GM18511 (cell line): ENCODE data around the gene DEAF1.
A peak's percentile ranks its signal among the peaks of the same experiment; 100 is the strongest.

ENCODE experiments used
- ATAC-seq: cut with Tn5 transposase; IDR thresholded peaks from one replicate; pipeline ENCODE4 v1.9.1; 2021; ENCODE audit warnings: mild to moderate bottlenecking, moderate library complexity; ENCODE audit not compliant: unreplicated experiment

The DEAF1 gene

GRCh38 chr11:625636-626268 lies 69.3 kb downstream of the DEAF1 start:
- no peak for ATAC-seq

GRCh38 chr11:624705-625635 lies 70.1 kb downstream of the DEAF1 start, which contains the start of gene CDHR5:
CDHR5 (minus strand) TSS chr11:624955; CDS start chr11:624902, 53 bp downstream.
- no peak for ATAC-seq

- ATAC-seq: no peak
Measured at GRCh38 chr11:623999-624704, 70.9 kb downstream of the DEAF1 start.

GRCh38 chr11:623349-623869 lies 71.6 kb downstream of the DEAF1 start:
- ATAC-seq: no peak

GRCh38 chr11:621838-622237 lies 73.2 kb downstream of the DEAF1 start:
- no peak for ATAC-seq

GRCh38 chr11:620935-621814 lies 73.8 kb downstream of the DEAF1 start:
- no peak for ATAC-seq

- no peak for ATAC-seq
Measured at GRCh38 chr11:620201-620600, 74.8 kb downstream of the DEAF1 start.

GRCh38 chr11:619628-620050 lies 75.4 kb downstream of the DEAF1 start:
- no peak for ATAC-seq

- no peak for ATAC-seq
Measured at GRCh38 chr11:618856-619627, 76.0 kb downstream of the DEAF1 start.

- ATAC-seq: no peak
Measured at GRCh38 chr11:617912-618682, 76.9 kb downstream of the DEAF1 start.

GRCh38 chr11:617199-617911 lies 77.7 kb downstream of the DEAF1 start:
- no peak for ATAC-seq

GRCh38 chr11:616320-617198 lies 78.5 kb downstream of the DEAF1 start:
- ATAC-seq: no peak

- ATAC-seq: peak; percentile 91
Measured at GRCh38 chr11:615504-616319, 79.3 kb downstream of the DEAF1 start, which contains the start of gene IRF7. IRF7 (minus strand) TSS chr11:615950; CDS start chr11:615364, 586 bp downstream.

- ATAC-seq: no peak
Measured at GRCh38 chr11:614623-615503, 80.2 kb downstream of the DEAF1 start.

- no peak for ATAC-seq
Measured at GRCh38 chr11:614021-614622, 80.9 kb downstream of the DEAF1 start.
